HepG2 (cell line): ENCODE measurements around the gene ANXA9. TPM values are rescaled to one million over a fixed set of nuclear protein-coding genes. Genes with fewer than 3 reads are reported as not detected.

ENCODE experiments used
- ETV6 ChIP-seq: sonication (generic); formaldehyde crosslinking; conservative IDR thresholded peaks from 2 replicates; pipeline ENCODE4 v1.4.0; 2020; ENCODE audit warnings: missing genetic modification reagents
- FOXO4 ChIP-seq: sonication (generic); formaldehyde crosslinking; conservative IDR thresholded peaks from 2 replicates; pipeline ENCODE4 v1.8.1; 2023; ENCODE audit warnings: missing genetic modification reagents
- GFI1 ChIP-seq: sonication (generic); formaldehyde crosslinking; IDR thresholded peaks from 2 replicates; pipeline ENCODE4 v1.5.0; 2020; ENCODE audit warnings: missing genetic modification reagents, mild to moderate bottlenecking, borderline replicate concordance
- KIAA2018 ChIP-seq: sonication (generic); formaldehyde crosslinking; IDR thresholded peaks from 2 replicates; pipeline ENCODE4 v1.5.0; 2020; ENCODE audit warnings: mild to moderate bottlenecking, missing genetic modification reagents, borderline replicate concordance
- MAF1 ChIP-seq: sonication (generic); formaldehyde crosslinking; IDR thresholded peaks from 2 replicates; pipeline ENCODE4 v1.5.0; 2020; ENCODE audit warnings: missing genetic modification reagents, borderline replicate concordance
- TERF1 ChIP-seq: sonication (generic); formaldehyde crosslinking; IDR thresholded peaks from 2 replicates; pipeline ENCODE4 v1.8.0; 2022; ENCODE audit warnings: mild to moderate bottlenecking, missing genetic modification reagents, moderate library complexity
- ZBTB39 ChIP-seq: sonication (generic); formaldehyde crosslinking; IDR thresholded peaks from 2 replicates; pipeline ENCODE4 v1.5.0; 2020; ENCODE audit warnings: missing genetic modification reagents
- ZNF687 ChIP-seq: sonication (generic); formaldehyde crosslinking; IDR thresholded peaks from 2 replicates; pipeline ENCODE4 v1.5.1; 2020; ENCODE audit warnings: mild to moderate bottlenecking, missing genetic modification reagents, moderate library complexity
- polyA plus RNA-seq, 8 experiments: library from polyadenylated mRNA; depleted of rRNA in 3 of 8; stranded (reverse) in 7 of 8; unstranded in 1 of 8; fragments of >200 nt; fragmentation: Illumina TruSeq in 4 of 8; extraction: Trizol in 4 of 8; gene quantifications; 2 replicates each; pipeline versions ENCODE4 v1.2.1 to v1.2.3, GENCODE V29; 2011 to 2016; ENCODE audit warnings: low read depth in 4 of 8, missing spikeins in 1 of 8, mixed read lengths in 1 of 8; ENCODE audit not compliant: insufficient read depth in 1 of 8
- total RNA-seq, 5 experiments: library from RNA; depleted of rRNA; stranded (reverse); fragments of >200 nt; fragmentation: Illumina TruSeq; extraction: Trizol; gene quantifications; 2 replicates each; pipeline ENCODE4 v1.2.3, GENCODE V29; 2016; ENCODE audit warnings: low read depth in 1 of 5

The ANXA9 gene
- total and polyA plus RNA-seq, 2 of the 13 experiments (the other 11 are each of a cell fraction or from before 2014, with no cell fraction given): 13.3 to 23.9 TPM

- no peak for TF ChIP-seq KIAA2018
- peak; percentile 68 for TF ChIP-seq ZNF687 (CRISPR knock-in tag)
- no peak for TF ChIP-seq ETV6 (CRISPR knock-in tag)
- TF ChIP-seq GFI1: 0 out of 2 replicates have a peak, but pooled peaks have one; percentile 1
- no peak for TF ChIP-seq MAF1 (CRISPR knock-in tag)
- no peak for TF ChIP-seq ZBTB39 (CRISPR knock-in tag)
- TF ChIP-seq FOXO4 (CRISPR knock-in tag): 0 out of 2 replicates have a peak, but pooled peaks have one; percentile 19
- TF ChIP-seq TERF1 (CRISPR knock-in tag): no peak
Measured at GRCh38 chr1:150973836-150974579, 8.1 kb upstream of the ANXA9 start (continued).
